T-cell (primary cell): ENCODE data around the gene SULF2. TPM values are rescaled to one million over a fixed set of nuclear protein-coding genes. Genes with fewer than 3 reads are reported as not detected.

Source experiments
- ATAC-seq, 4 experiments: fragments of 200-7000 bp in 3 of 4; fragments of 150-1000 bp in 1 of 4; cut with Tn5 transposase; replicated peaks in 1 of 4; 1 replicate in 3 of 4; 2 replicates in 1 of 4; pipeline ENCODE4 v1.10.0; 2021; ENCODE audit warnings: moderate library complexity in 3 of 4, mild to moderate bottlenecking in 2 of 4, moderate number of reproducible peaks in 1 of 4
- CTCF ChIA-PET, 2 donors: fragments of 300-600 bp; sonication (Branson Sonifier 250); formaldehyde crosslinking; loops; one replicate each; lab custom pipeline; 2022; ENCODE audit warnings: antibody characterized with exemption in 2 of 2; lab: Charles Lee
- POLR2A ChIA-PET, 2 donors: fragments of 300-600 bp; sonication (Branson Sonifier 250); formaldehyde crosslinking; loops; one replicate each; lab custom pipeline; 2022; ENCODE audit warnings: antibody characterized with exemption in 2 of 2; lab: Charles Lee
- DNase-seq, 35 experiments: peaks; one replicate each; pipeline versions ENCODE4 v3.0.0 to v3.0.0-alpha.2; 2013 to 2023
- H3K27ac ChIP-seq: one replicate; pipeline ENCODE4 v1.5.1; 2013; ENCODE audit warnings: low read length
- H3K27me3 ChIP-seq, 2 experiments: replicated peaks in 1 of 2; 1 replicate in 1 of 2; 2 replicates in 1 of 2; pipeline versions ENCODE4 v1.6.1 to v1.7.0; 2013; ENCODE audit warnings: low read length in 1 of 2, mixed read lengths in 1 of 2; ENCODE audit not compliant: control insufficient read depth in 2 of 2, insufficient read depth in 2 of 2; ENCODE audit errors: extremely low read depth in 1 of 2
- H3K36me3 ChIP-seq, 2 donors: 1 replicate in 1 of 2; 2 replicates in 1 of 2; pipeline versions ENCODE4 v1.6.1 to v1.7.0; 2013; ENCODE audit warnings: low read length in 1 of 2; ENCODE audit not compliant: control insufficient read depth in 2 of 2, insufficient read depth in 1 of 2; ENCODE audit errors: extremely low read depth in 1 of 2
- H3K4me1 ChIP-seq, 2 experiments: 1 replicate in 1 of 2; 2 replicates in 1 of 2; pipeline versions ENCODE4 v1.6.1 to v1.7.0; 2013; ENCODE audit warnings: low read length in 2 of 2, mixed read lengths in 1 of 2; ENCODE audit not compliant: insufficient read depth in 2 of 2, control insufficient read depth in 1 of 2; ENCODE audit errors: extremely low read depth in 1 of 2
- H3K4me3 ChIP-seq, 2 donors: 1 replicate in 1 of 2; 2 replicates in 1 of 2; pipeline versions ENCODE4 v1.5.1 to v1.7.0; 2013; ENCODE audit warnings: mild to moderate bottlenecking in 2 of 2, low read length in 1 of 2, moderate library complexity in 1 of 2; ENCODE audit not compliant: control insufficient read depth in 1 of 2; ENCODE audit errors: extremely low read depth in 1 of 2
- H3K9me3 ChIP-seq: 2 replicates; pipeline ENCODE4 v1.7.0; 2013
- H3K27ac Mint-ChIP-seq, 2 donors: one replicate each; pipeline ENCODE4 v1.8.0; 2020 to 2021; ENCODE audit warnings: mild to moderate bottlenecking in 2 of 2, mixed read lengths in 2 of 2
- H3K27me3 Mint-ChIP-seq, 2 donors: one replicate each; pipeline ENCODE4 v1.8.0; 2021 to 2022; ENCODE audit warnings: mixed read lengths in 2 of 2
- H3K36me3 Mint-ChIP-seq: one replicate; pipeline ENCODE4 v1.8.0; 2021; ENCODE audit warnings: mixed read lengths
- H3K4me1 Mint-ChIP-seq, 3 donors: one replicate each; pipeline ENCODE4 v1.8.0; 2020 to 2022; ENCODE audit warnings: mixed read lengths in 3 of 3, mild to moderate bottlenecking in 1 of 3
- H3K4me3 Mint-ChIP-seq, 3 donors: one replicate each; pipeline ENCODE4 v1.8.0; 2020 to 2022; ENCODE audit warnings: mild to moderate bottlenecking in 3 of 3, mixed read lengths in 3 of 3, moderate library complexity in 3 of 3
- H3K9me3 Mint-ChIP-seq, 3 donors: one replicate each; pipeline ENCODE4 v1.8.0; 2020 to 2022; ENCODE audit warnings: mixed read lengths in 3 of 3
- WGBS: methylation state at CpG from one replicate; pipeline ENCODE4 v1.1.5; 2013; ENCODE audit warnings: missing lambda C conversion rate; ENCODE audit not compliant: insufficient coverage; 5-methylcytosine and 5-hydroxymethylcytosine counted together
- total RNA-seq, 35 experiments: library from RNA in 6 of 35; stranded (reverse) in 6 of 35; fragments of 120-200 nt in 1 of 35; gene quantifications; one replicate each; pipeline versions ENCODE4 v1.2.1 to v1.2.4 and lab custom pipeline; 2013 to 2026

Gene SULF2
- total RNA-seq, 5 donors from 2014 or later (not counting 1 experiment from before 2014, with no cell fraction given): 0.76 to 1.7 (median 1.3) TPM

DNA sequence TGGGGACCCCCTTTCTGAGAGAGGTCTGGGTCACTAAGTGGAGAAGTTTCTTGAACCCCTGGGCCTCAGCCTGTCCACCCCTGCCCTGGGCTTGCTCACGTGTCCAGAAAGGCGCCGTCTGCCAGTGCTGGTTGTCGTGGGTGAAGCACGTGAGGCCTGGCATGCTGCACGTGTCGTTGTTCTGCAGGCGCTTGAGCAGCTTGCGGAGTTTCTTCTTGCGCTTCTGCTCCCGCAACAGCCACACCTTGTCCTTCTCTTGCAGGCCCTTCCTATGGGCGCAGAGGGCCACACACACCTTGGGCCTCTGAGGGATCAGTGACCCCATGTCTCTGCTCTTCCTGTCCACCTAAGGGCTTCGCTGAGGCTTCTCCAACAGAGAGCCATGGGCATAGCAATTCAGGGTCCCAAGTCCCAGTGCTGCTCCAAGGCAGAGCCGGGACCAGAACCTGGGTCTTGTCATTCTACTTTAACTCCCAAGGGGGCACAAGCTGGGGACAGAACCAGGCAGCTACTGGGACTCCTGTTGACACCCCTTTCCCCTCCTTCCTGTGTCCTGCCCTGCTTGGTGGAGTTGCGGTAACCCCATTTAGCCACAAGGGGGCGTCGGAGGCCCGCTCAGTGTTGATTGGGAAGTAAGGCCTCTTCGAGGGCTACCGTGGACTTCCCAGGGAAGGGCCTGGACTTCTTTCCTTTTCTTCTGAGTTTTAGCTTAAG, 121.8 kb downstream of the SULF2 start:
- Mint-ChIP-seq H3K36me3 (peaks cover 7% of the 10 kb centered on the region), H3K4me1 (peaks cover 4 to 9% (median 7%) of the 10 kb centered on the region in 3 donors), H3K27me3 (no peaks in the 10 kb centered on the region), H3K27ac (no peak overlapping the region), H3K4me3 (no peak overlapping the region), H3K9me3 (no peaks in the 10 kb centered on the region)
- Histone ChIP-seq H3K27me3 (no peaks in the 10 kb centered on the region), H3K4me3 (no peak overlapping the region), H3K27ac (no peak overlapping the region), H3K9me3 (no peaks in the 10 kb centered on the region), H3K4me1 (peaks cover 0 to 7% of the 10 kb centered on the region in 2 experiments), H3K36me3 (peaks cover 0 to 17% of the 10 kb centered on the region in 2 donors)
- CTCF ChIA-PET: interaction anchor here (0.5 to 2.0 kb wide), 3 partner anchors 910 to 958 kb away, joined by 5 to 21 read pairs (median 6); no protein-coding TSS in a partner anchor
- POLR2A ChIA-PET: no interaction called here
- whole genome bisulfite sequencing: 73% methylated on average over 17 of the region's 20 CpGs
- DNase-seq (peak; percentile 39 to 80 (median 64)), ATAC-seq (peak; percentile 74 to 80 (median 78))

DNA sequence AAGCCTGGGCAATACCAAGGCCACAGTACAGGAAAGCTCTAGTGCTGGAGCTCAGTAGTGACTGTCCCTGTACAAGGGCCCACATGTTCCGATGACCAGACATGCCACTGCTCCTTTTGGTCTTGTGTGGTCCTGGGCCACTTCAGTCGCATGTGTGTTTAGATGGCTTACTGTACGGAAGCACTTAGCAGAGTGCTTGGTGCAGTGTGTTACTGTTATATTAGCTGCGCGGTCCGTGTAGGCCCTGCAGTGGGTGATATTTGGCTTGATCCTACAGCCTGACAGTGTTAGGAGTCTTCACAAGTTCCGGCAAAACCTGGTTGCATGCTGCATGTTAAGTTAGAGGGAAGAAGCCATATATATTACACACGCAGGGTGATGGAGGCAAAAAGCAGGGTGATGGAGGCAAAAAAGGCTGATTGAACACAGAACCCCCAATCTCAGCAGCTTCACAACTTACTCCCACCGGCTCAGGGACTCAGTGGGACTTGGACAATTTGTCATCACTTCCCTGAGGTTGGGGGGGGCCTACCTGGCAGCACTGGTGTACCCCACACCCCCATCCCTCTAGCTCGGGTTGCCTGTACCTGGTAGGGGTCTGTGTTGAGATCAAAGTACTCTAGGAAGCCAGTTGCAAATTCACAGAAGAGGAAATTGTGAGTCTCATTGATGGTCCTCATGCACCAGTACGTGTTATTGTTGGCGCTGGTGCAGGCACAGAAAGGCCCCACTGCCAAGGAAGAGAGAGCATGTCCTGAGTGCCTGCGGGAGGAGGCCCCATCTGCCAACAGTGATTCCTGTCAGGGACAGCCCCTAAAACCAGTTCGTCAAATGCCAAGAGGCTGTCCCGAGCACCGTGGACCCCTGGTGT, 122.6 kb downstream of the SULF2 start:
- WGBS: 96% methylated on average over 11 of the region's 16 CpGs

DNA sequence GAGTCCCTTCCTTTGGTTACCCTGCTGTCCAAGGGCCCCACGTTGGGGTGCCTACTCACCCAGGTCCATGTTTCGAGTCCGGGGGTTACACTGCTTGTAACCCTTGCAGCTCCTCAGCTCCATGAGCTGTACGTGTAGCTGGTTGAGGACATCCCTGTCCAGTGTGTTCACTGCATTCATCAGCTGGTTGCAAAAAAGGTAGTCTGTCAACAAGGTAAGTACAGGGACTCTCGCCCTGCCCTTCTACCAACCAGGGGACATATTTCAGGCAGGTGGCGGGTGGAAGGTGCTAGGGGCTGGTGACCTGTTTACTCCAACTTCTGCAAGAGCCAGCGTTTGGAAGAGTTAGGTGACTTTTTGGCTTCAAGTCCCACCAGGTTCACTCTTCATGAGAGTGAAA, 123.6 kb downstream of the SULF2 start:
- H3K4me3 ChIP-seq: no peak overlapping the region
- no peak overlapping the region for H3K27ac Mint-ChIP-seq
- peaks cover 10% of the 10 kb centered on the region for H3K36me3 Mint-ChIP-seq
- peaks cover 0 to 7% of the 10 kb centered on the region in 2 experiments for H3K4me1 ChIP-seq
- no peaks in the 10 kb centered on the region for H3K27me3 Mint-ChIP-seq
- 80% methylated on average over 3 of the region's 7 CpGs for WGBS
- H3K36me3 ChIP-seq: peaks cover 0 to 29% of the 10 kb centered on the region in 2 donors
- DNase-seq (no peak), ATAC-seq (no peak)
- ChIA-PET CTCF (interaction anchor here (0.6 to 1.6 kb wide), 2 partner anchors 16 to 959 kb away, joined by 3 to 5 read pairs; no protein-coding TSS in a partner anchor), POLR2A (no interaction called here)
- H3K9me3 ChIP-seq: no peaks in the 10 kb centered on the region
- H3K4me1 Mint-ChIP-seq: peaks cover 4 to 9% (median 7%) of the 10 kb centered on the region in 3 donors
- H3K27me3 ChIP-seq: no peaks in the 10 kb centered on the region
- no peak overlapping the region for H3K27ac ChIP-seq
- H3K9me3 Mint-ChIP-seq: no peaks in the 10 kb centered on the region
- no peak overlapping the region for H3K4me3 Mint-ChIP-seq

More for the DNA sequence above, 122.6 kb downstream of the SULF2 start:
- DNase-seq (no peak), ATAC-seq (no peak)
- Mint-ChIP-seq H3K4me3 (no peak overlapping the region), H3K36me3 (peaks cover 10% of the 10 kb centered on the region), H3K4me1 (peaks cover 4 to 9% (median 7%) of the 10 kb centered on the region in 3 donors), H3K27me3 (no peaks in the 10 kb centered on the region), H3K9me3 (no peaks in the 10 kb centered on the region), H3K27ac (peak overlapping the region in 1 of 2 donors; percentile 6)
- CTCF ChIA-PET: interaction anchor here (0.6 to 2.0 kb wide), 3 partner anchors 15 to 959 kb away, joined by 3 to 21 read pairs (median 5); no protein-coding TSS in a partner anchor
- H3K27ac ChIP-seq: no peak overlapping the region
- POLR2A ChIA-PET: no interaction called here
- no peaks in the 10 kb centered on the region for H3K27me3 ChIP-seq
- H3K4me3 ChIP-seq: no peak overlapping the region
- peaks cover 0 to 7% of the 10 kb centered on the region in 2 experiments for H3K4me1 ChIP-seq
- peaks cover 0 to 25% of the 10 kb centered on the region in 2 donors for H3K36me3 ChIP-seq
- no peaks in the 10 kb centered on the region for H3K9me3 ChIP-seq

DNA sequence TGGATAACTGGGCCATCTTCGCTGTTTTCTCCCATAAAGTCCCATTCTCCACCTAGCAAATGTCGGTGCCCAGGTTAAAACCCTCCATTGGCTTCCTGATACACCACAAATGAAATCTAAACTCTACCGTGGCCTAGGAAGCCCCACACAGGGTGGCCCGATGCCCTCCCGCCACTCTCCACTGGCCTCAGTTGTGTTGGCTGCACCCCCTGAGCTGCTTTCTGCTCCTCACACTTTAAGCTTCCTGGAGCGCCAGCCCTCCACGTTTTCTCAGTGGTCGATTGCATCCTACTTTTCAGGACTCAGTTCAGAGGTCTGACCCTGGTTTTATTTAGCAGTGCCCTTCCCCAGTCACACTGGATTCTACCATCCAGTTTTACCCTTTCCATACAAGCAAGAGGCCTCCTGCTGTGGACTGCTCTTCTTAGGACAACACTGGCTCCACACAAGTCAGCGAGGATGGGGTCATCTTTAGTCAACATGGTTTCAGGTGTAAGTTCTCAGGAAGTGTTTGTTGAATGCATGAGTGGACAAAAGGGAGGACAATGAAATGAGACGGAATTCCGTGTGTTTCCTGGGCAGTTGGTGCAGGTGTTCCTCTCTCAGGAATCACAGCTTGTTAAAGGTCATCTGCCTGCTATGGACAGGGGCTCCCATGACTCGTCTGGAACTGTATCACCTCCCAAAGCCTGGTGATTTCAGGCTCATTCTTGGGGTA, 124.1 kb downstream of the SULF2 start:
- ChIA-PET POLR2A (no interaction called here), CTCF (interaction anchor here in 1 of 2 donors (0.6 to 1.6 kb wide), 2 partner anchors 959 to 1478 kb away, joined by 3 to 5 read pairs; no protein-coding TSS in a partner anchor)
- H3K9me3 ChIP-seq: no peaks in the 10 kb centered on the region
- Mint-ChIP-seq H3K36me3 (peaks cover 13% of the 10 kb centered on the region), H3K27me3 (no peaks in the 10 kb centered on the region), H3K9me3 (no peaks in the 10 kb centered on the region), H3K27ac (peak overlapping the region; percentile 37 to 49), H3K4me1 (peaks cover 4 to 9% (median 7%) of the 10 kb centered on the region in 3 donors), H3K4me3 (no peak overlapping the region)
- ATAC-seq (no peak), DNase-seq (no peak)
- no peak overlapping the region for H3K4me3 ChIP-seq
- H3K4me1 ChIP-seq: peaks cover 0 to 7% of the 10 kb centered on the region in 2 experiments
- peaks cover 0 to 29% of the 10 kb centered on the region in 2 donors for H3K36me3 ChIP-seq
- no peaks in the 10 kb centered on the region for H3K27me3 ChIP-seq
- 97% methylated on average over 12 of the region's 12 CpGs for WGBS
- H3K27ac ChIP-seq: no peak overlapping the region

DNA sequence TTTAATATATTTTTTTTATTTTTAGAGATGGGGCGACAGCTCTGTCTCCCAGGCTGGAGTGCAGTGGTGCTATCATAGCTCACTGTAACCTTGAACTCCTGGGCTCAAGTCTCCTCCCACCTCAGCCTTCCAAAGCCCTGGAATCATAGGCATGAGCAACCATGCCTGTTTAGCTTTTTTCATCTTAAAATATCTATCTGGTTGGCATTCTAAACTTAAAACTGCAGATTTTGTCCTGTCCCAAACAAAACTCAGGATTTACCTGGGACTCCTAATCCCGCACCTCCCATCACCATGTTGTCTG, 124.7 kb downstream of the SULF2 start:
- WGBS: 100% methylated on average over 2 of the region's 2 CpGs
- H3K27ac Mint-ChIP-seq: peak overlapping the region; percentile 37 to 49
- CTCF ChIA-PET: interaction anchor here in 1 of 2 donors (0.6 kb wide), 1 partner anchor 1478 kb away, joined by 3 read pairs; no protein-coding TSS in a partner anchor

More for the DNA sequence above, 124.7 kb downstream of the SULF2 start:
- H3K27me3 Mint-ChIP-seq: no peaks in the 10 kb centered on the region
- H3K4me3 ChIP-seq: no peak overlapping the region
- H3K27me3 ChIP-seq: no peaks in the 10 kb centered on the region
- H3K36me3 ChIP-seq: peaks cover 0 to 31% of the 10 kb centered on the region in 2 donors
- peaks cover 0 to 7% of the 10 kb centered on the region in 2 experiments for H3K4me1 ChIP-seq
- no peak overlapping the region for H3K4me3 Mint-ChIP-seq
- no peaks in the 10 kb centered on the region for H3K9me3 ChIP-seq
- peaks cover 15% of the 10 kb centered on the region for H3K36me3 Mint-ChIP-seq
- ATAC-seq: no peak
- no peak for DNase-seq
- POLR2A ChIA-PET: no interaction called here
- H3K9me3 Mint-ChIP-seq: no peaks in the 10 kb centered on the region
- peaks cover 4 to 9% (median 7%) of the 10 kb centered on the region in 3 donors for H3K4me1 Mint-ChIP-seq
- H3K27ac ChIP-seq: no peak overlapping the region
